GM12878 (cell line): Measurements from ENCODE around the gene ISOC2. TPM values are rescaled to one million over a fixed set of nuclear protein-coding genes. Genes with fewer than 3 reads are reported as not detected.

Experiments
- ATAC-seq: fragments of 200-7000 bp; cut with Tn5 transposase; 3 replicates; pipeline ENCODE4 v1.9.1; 2020; ENCODE audit warnings: mild to moderate bottlenecking, moderate library complexity
- BruUV-seq: library from RNA; stranded (reverse); fragments of 400-500 nt; replicated peaks from 2 replicates; lab custom pipeline; 2021; lab: Mats Ljungman, UMichigan
- CTCF ChIA-PET: fragments of 300-600 bp; sonication (Branson Sonifier 250); formaldehyde crosslinking; extraction: SDS; loops from one replicate; lab custom pipeline; 2021; ENCODE audit warnings: inconsistent platforms; lab: Yijun Ruan, JAX
- POLR2A ChIA-PET: fragments of 350-600 bp; formaldehyde crosslinking; extraction: SDS; loops from one replicate; lab custom pipeline; 2021; ENCODE audit warnings: inconsistent platforms; lab: Charles Lee
- RAD21 ChIA-PET: fragments of 300-600 bp; sonication (Branson Sonifier 250); formaldehyde crosslinking; loops from one replicate; lab custom pipeline; 2023; ENCODE audit warnings: antibody characterized with exemption; ENCODE audit not compliant: unreplicated experiment; lab: Charles Lee
- SMC1A ChIA-PET: fragments of 300-600 bp; sonication (Branson Sonifier 250); formaldehyde crosslinking; loops from one replicate; lab custom pipeline; 2023; ENCODE audit not compliant: unreplicated experiment, uncharacterized antibody; lab: Charles Lee
- DNase-seq: peaks from one replicate; pipeline ENCODE4 v3.0.0-alpha.2; 2011; ENCODE audit warnings: low read depth, low spot score
- FAIRE-seq: peaks from 3 replicates; lab custom pipeline; 2011; peaks lifted over from hg19 to GRCh38; lab: Jason Lieb, UNC
- H2AFZ ChIP-seq: 2 replicates; pipeline ENCODE4 v1.6.0; 2011; ENCODE audit warnings: low read depth, low read length, control low read depth; ENCODE audit not compliant: control insufficient read depth
- H3K27ac ChIP-seq: 2 replicates; pipeline ENCODE4 v1.5.1; 2011; ENCODE audit warnings: control low read depth; ENCODE audit not compliant: control insufficient read depth, insufficient read depth
- H3K27me3 ChIP-seq, 2 experiments: replicated peaks in 1 of 2; 2 replicates each; pipeline versions ENCODE4 v1.6.0 to v1.6.1; 2011; ENCODE audit warnings: low read length in 1 of 2; ENCODE audit not compliant: control insufficient read depth in 2 of 2, insufficient read depth in 2 of 2
- H3K36me3 ChIP-seq, 2 experiments: 2 replicates each; pipeline ENCODE4 v1.5.1; 2011; ENCODE audit warnings: low read length in 1 of 2; ENCODE audit not compliant: control insufficient read depth in 2 of 2, insufficient read depth in 2 of 2
- H3K4me1 ChIP-seq: 2 replicates; pipeline ENCODE4 v1.6.1; 2011; ENCODE audit warnings: mild to moderate bottlenecking, low read length, moderate library complexity, mixed read lengths; ENCODE audit not compliant: control insufficient read depth, insufficient read depth
- H3K4me2 ChIP-seq: 2 replicates; pipeline ENCODE4 v1.6.0; 2011; ENCODE audit warnings: control low read depth; ENCODE audit not compliant: control insufficient read depth, insufficient read depth
- H3K4me3 ChIP-seq: fragments of 200-600 bp; sonication (generic); 2 replicates; pipeline ENCODE4 v1.5.1; 2016
- H3K79me2 ChIP-seq: 2 replicates; pipeline ENCODE4 v1.6.0; 2011; ENCODE audit warnings: low read length; ENCODE audit not compliant: control insufficient read depth, insufficient read depth
- H3K9ac ChIP-seq: 2 replicates; pipeline ENCODE4 v1.8.0; 2011; ENCODE audit warnings: low read length, control low read depth, mixed read lengths; ENCODE audit not compliant: control insufficient read depth, insufficient read depth
- H3K9me3 ChIP-seq: replicated peaks from 3 replicates; pipeline ENCODE4 v1.5.1; 2011; ENCODE audit warnings: mild to moderate bottlenecking, low read length; ENCODE audit not compliant: control insufficient read depth, insufficient read depth
- H4K20me1 ChIP-seq: 2 replicates; pipeline ENCODE4 v1.6.0; 2011; ENCODE audit not compliant: control insufficient read depth, insufficient read depth
- BCL11A ChIP-seq: IDR thresholded peaks from 2 replicates; pipeline ENCODE4 v1.6.1; 2011; ENCODE audit warnings: low read depth, low read length
- BMI1 ChIP-seq: fragments of 450-650 bp; IDR thresholded peaks from 2 replicates; pipeline ENCODE4 v1.6.1; 2016; ENCODE audit warnings: mild to moderate bottlenecking, moderate library complexity, borderline replicate concordance
- CHD2 ChIP-seq: IDR thresholded peaks from 2 replicates; pipeline ENCODE4 v1.6.1; 2011; ENCODE audit warnings: low read depth, low read length, improper control_type of control experiment, borderline replicate concordance
- DPF2 ChIP-seq: fragments of 450-650 bp; IDR thresholded peaks from 2 replicates; pipeline ENCODE4 v1.6.1; 2017; ENCODE audit warnings: mild to moderate bottlenecking
- FOXM1 ChIP-seq: IDR thresholded peaks from 2 replicates; pipeline ENCODE4 v1.6.1; 2012; ENCODE audit warnings: low read depth, mild to moderate bottlenecking, inconsistent platforms, low read length, moderate library complexity
- NR2F1 ChIP-seq: fragments of 450-650 bp; conservative IDR thresholded peaks from 2 replicates; pipeline ENCODE4 v1.6.1; 2017; ENCODE audit warnings: mild to moderate bottlenecking
- PKNOX1 ChIP-seq: fragments of 450-650 bp; IDR thresholded peaks from 2 replicates; pipeline ENCODE4 v1.6.1; 2016; ENCODE audit warnings: mild to moderate bottlenecking
- SKIL ChIP-seq: fragments of 450-650 bp; IDR thresholded peaks from 2 replicates; pipeline ENCODE4 v1.6.1; 2017; ENCODE audit warnings: mild to moderate bottlenecking, low read depth, inconsistent platforms; ENCODE audit not compliant: poor library complexity, severe bottlenecking
- SUZ12 ChIP-seq: fragments of 200-600 bp; sonication (generic); IDR thresholded peaks from one replicate; pipeline ENCODE4 v1.6.1; 2018; ENCODE audit warnings: antibody characterized with exemption, mild to moderate bottlenecking; ENCODE audit not compliant: unreplicated experiment
- WRNIP1 ChIP-seq: IDR thresholded peaks from 2 replicates; pipeline ENCODE4 v1.6.1; 2011; ENCODE audit warnings: low read depth, low read length, improper control_type of control experiment, borderline replicate concordance
- ZBTB11 ChIP-seq: fragments of 450-650 bp; formaldehyde crosslinking; IDR thresholded peaks from 2 replicates; pipeline ENCODE4 v1.5.0; 2022; ENCODE audit warnings: mild to moderate bottlenecking, missing genetic modification characterization
- WGBS: methylation state at CpG from one replicate; pipeline ENCODE4 v1.1.6; 2016; ENCODE audit warnings: low lambda C conversion rate; ENCODE audit not compliant: insufficient replicate concordance, insufficient coverage; ENCODE audit errors: missing lambda C conversion rate; 5-methylcytosine and 5-hydroxymethylcytosine counted together
- in situ Hi-C: fragments of 300-500 bp; cut with MboI; formaldehyde crosslinking; loops from 9 replicates; pipeline ENCODE4 v1.14.3; 2018; ENCODE audit warnings: mixed read lengths
- intact Hi-C: fragments of 100-400 bp; cut with micrococcal nuclease; formaldehyde crosslinking; loops from one replicate; pipeline ENCODE4 v1.14.2; 2022; ENCODE audit not compliant: unreplicated experiment
- polyA plus RNA-seq, 11 experiments: library from polyadenylated mRNA; depleted of rRNA in 4 of 11; unstranded in 6 of 11; stranded (reverse) in 5 of 11; fragments of >200 nt; fragmentation: Nextera tagmentation in 4 of 11; fragmentation: Illumina TruSeq in 1 of 11; extraction: Ambion mirVana in 4 of 11; extraction: Trizol in 1 of 11; gene quantifications; 1 replicate in 1 of 11; 2 replicates in 10 of 11; pipeline versions ENCODE4 v1.2.1 to v1.2.3, GENCODE V29; 2011 to 2016; ENCODE audit warnings: inconsistent platforms in 2 of 11, missing spikeins in 2 of 11, low read depth in 1 of 11
- total RNA-seq, 4 experiments: library from RNA; depleted of rRNA in 3 of 4; stranded (reverse); fragments of >200 nt in 3 of 4; fragmentation: Illumina TruSeq in 1 of 4; extraction: Trizol in 1 of 4; gene quantifications; 2 replicates each; pipeline versions ENCODE4 v1.2.1 to v1.2.3, GENCODE V29; 2013 to 2021

The ISOC2 gene
- total and polyA plus RNA-seq, 10 of the 15 experiments (the other 5 are each of a cell fraction or from before 2014, with no cell fraction given): 0.72 to 238 (median 56.9) TPM

- peak overlapping the region; percentile 56 for H3K4me2 ChIP-seq
- SMC1A ChIA-PET: interaction anchor here (0.6 kb wide), 1 partner anchor 202 kb away, joined by 3 read pairs; no protein-coding TSS in a partner anchor
- no peaks in the 10 kb centered on the region for H4K20me1 ChIP-seq
- peaks cover 22% of the 10 kb centered on the region for H3K4me1 ChIP-seq
- in situ Hi-C loops: no loop called here
- H2AFZ ChIP-seq: no peak overlapping the region
- CTCF ChIA-PET: interaction anchor here (2.1 to 3.7 kb wide), 3 partner anchors 11 to 176 kb away, joined by 9 to 34 read pairs (median 26); no protein-coding TSS in a partner anchor
- FAIRE-seq (no peak), DNase-seq (no peak), ATAC-seq (no peak)
- no peaks in the 10 kb centered on the region for H3K9me3 ChIP-seq
- H3K27ac ChIP-seq: no peak overlapping the region
- 80% methylated on average over 13 of the region's 13 CpGs for WGBS
- peaks cover 6% of the 10 kb centered on the region for H3K79me2 ChIP-seq
- intact Hi-C loops: no loop called here
- peak overlapping the region; percentile 85 for H3K4me3 ChIP-seq
- TF ChIP-seq CHD2: no peak
- no peak for TF ChIP-seq SKIL
- TF ChIP-seq PKNOX1: no peak
- TF ChIP-seq NR2F1: no peak
- no peak for TF ChIP-seq WRNIP1
- TF ChIP-seq BCL11A: no peak
- TF ChIP-seq FOXM1: no peak
- TF ChIP-seq ZBTB11 (CRISPR knock-in tag): no peak
- TF ChIP-seq BMI1: no peak
- no peak for TF ChIP-seq DPF2
- TF ChIP-seq SUZ12: no peak
- TF ChIP-seq, all 136 proteins: peak for 0
- Histone ChIP-seq H3K27me3 (no peaks in the 10 kb centered on the region), H3K9ac (no peak overlapping the region), H3K36me3 (peaks cover 0 to 6% of the 10 kb centered on the region in 2 experiments; a peak in 2 of 4 replicates)
- no TSS peak for BruUV-seq
- POLR2A ChIA-PET: interaction anchor here (0.5 kb wide), 1 partner anchor 202 kb away, joined by 3 read pairs; no protein-coding TSS in a partner anchor
- RAD21 ChIA-PET: interaction anchor here (1.9 kb wide), 1 partner anchor 26 kb away, joined by 21 read pairs; no protein-coding TSS in a partner anchor
Measured at GRCh38 chr19:55477905-55478304, 16.5 kb upstream of the ISOC2 start.
